OCI-LY7 (cell line): ENCODE measurements around the gene LRRC55. TPM values are rescaled to one million over a fixed set of nuclear protein-coding genes. Genes with fewer than 3 reads are reported as not detected.

Experiments used
- BruUV-seq: library from RNA; stranded (reverse); fragments of 400-500 nt; replicated peaks from 2 replicates; lab custom pipeline; 2021; lab: Mats Ljungman, UMichigan
- CTCF ChIA-PET: fragments of 300-600 bp; sonication (Branson Sonifier 250); formaldehyde crosslinking; loops from one replicate; lab custom pipeline; 2022; ENCODE audit warnings: antibody characterized with exemption; ENCODE audit not compliant: unreplicated experiment; lab: Charles Lee
- POLR2A ChIA-PET: fragments of 300-600 bp; sonication (Branson Sonifier 250); formaldehyde crosslinking; loops from one replicate; lab custom pipeline; 2022; ENCODE audit warnings: antibody characterized with exemption; lab: Charles Lee
- DNase-seq: peaks from one replicate; pipeline ENCODE4 v3.0.0-alpha.2; 2015; ENCODE audit warnings: low spot score
- H2AFZ ChIP-seq: fragments of 200-600 bp; sonication (generic), shearing (Covaris generic); 2 replicates; pipeline ENCODE4 v1.6.1; 2014; ENCODE audit warnings: mild to moderate bottlenecking, antibody characterized with exemption, low read length, moderate library complexity
- H3K27ac ChIP-seq: fragments of 200-600 bp; sonication (generic); 2 replicates; pipeline ENCODE4 v1.5.1; 2014; ENCODE audit warnings: mixed run types, low read depth, mild to moderate bottlenecking, moderate library complexity, low read length, inconsistent platforms; ENCODE audit not compliant: poor library complexity, severe bottlenecking
- H3K36me3 ChIP-seq: fragments of 200-600 bp; sonication (generic); 2 replicates; pipeline ENCODE4 v1.6.1; 2014; ENCODE audit warnings: mild to moderate bottlenecking, antibody characterized with exemption, low read length, moderate library complexity, mixed read lengths; ENCODE audit not compliant: insufficient read depth
- H3K4me1 ChIP-seq: fragments of 200-600 bp; sonication (generic); 2 replicates; pipeline ENCODE4 v1.5.1; 2014; ENCODE audit warnings: mild to moderate bottlenecking, low read length; ENCODE audit not compliant: insufficient read depth, poor library complexity, severe bottlenecking
- H3K4me2 ChIP-seq: fragments of 200-600 bp; sonication (generic); 2 replicates; pipeline ENCODE4 v1.6.1; 2014; ENCODE audit warnings: mild to moderate bottlenecking, low read length
- H3K4me3 ChIP-seq: fragments of 200-600 bp; sonication (generic); 2 replicates; pipeline ENCODE4 v1.5.1; 2014; ENCODE audit warnings: mild to moderate bottlenecking, low read depth, low read length; ENCODE audit not compliant: poor library complexity, severe bottlenecking
- H3K79me2 ChIP-seq: fragments of 200-600 bp; sonication (generic); 2 replicates; pipeline ENCODE4 v1.6.1; 2016; ENCODE audit warnings: low read depth, mild to moderate bottlenecking, low read length, moderate library complexity, mixed read lengths; ENCODE audit not compliant: insufficient read depth
- H3K9me2 ChIP-seq: fragments of 200-600 bp; sonication (generic); 2 replicates; pipeline ENCODE4 v1.6.1; 2016; ENCODE audit warnings: mild to moderate bottlenecking, low read length, mixed read lengths; ENCODE audit not compliant: insufficient read depth
- H3K9me3 ChIP-seq: fragments of 200-600 bp; sonication (generic); 2 replicates; pipeline ENCODE4 v1.6.1; 2014; ENCODE audit warnings: mild to moderate bottlenecking, mixed run types, low read length, mixed read lengths
- H4K20me1 ChIP-seq: fragments of 200-600 bp; sonication (generic); 2 replicates; pipeline ENCODE4 v1.6.1; 2014; ENCODE audit warnings: mild to moderate bottlenecking, antibody characterized with exemption, low read length, moderate library complexity, mixed read lengths; ENCODE audit not compliant: insufficient read depth
- CTCF ChIP-seq: fragments of 200-600 bp; sonication (generic); conservative IDR thresholded peaks from 2 replicates; pipeline ENCODE4 v1.5.1; 2014; ENCODE audit warnings: mild to moderate bottlenecking, antibody characterized with exemption, low read length, moderate library complexity, mixed read lengths
- EZH2phosphoT487 ChIP-seq: fragments of 200-600 bp; sonication (generic); IDR thresholded peaks from 2 replicates; pipeline ENCODE4 v1.6.1; 2018; ENCODE audit warnings: low read depth, borderline replicate concordance, mild to moderate bottlenecking, mixed run types, antibody characterized with exemption, low read length, moderate library complexity, mixed read lengths
- intact Hi-C: fragments of 100-400 bp; cut with micrococcal nuclease; formaldehyde crosslinking; loops from one replicate; pipeline ENCODE4 v1.10.0; 2022; ENCODE audit not compliant: unreplicated experiment
- total RNA-seq, 2 experiments: library from RNA; depleted of rRNA in 1 of 2; stranded (reverse); fragments of >200 nt in 1 of 2; shearing (Covaris generic) in 1 of 2; gene quantifications; 2 replicates each; pipeline ENCODE4 v1.2.3, GENCODE V29; 2014 to 2022

Gene LRRC55
- total RNA-seq, 2 experiments from 2014 or later = not detected

GRCh38 chr11:57217053-57217452 lies 35.3 kb downstream of the LRRC55 start:
- Histone ChIP-seq H4K20me1 (no peaks in the 10 kb centered on the region), H3K36me3 (no peaks in the 10 kb centered on the region), H3K4me2 (no peak overlapping the region), H2AFZ (no peak overlapping the region), H3K4me3 (no peak overlapping the region), H3K79me2 (no peaks in the 10 kb centered on the region), H3K9me3 (no peaks in the 10 kb centered on the region), H3K4me1 (no peaks in the 10 kb centered on the region), H3K27ac (no peak overlapping the region), H3K9me2 (no peaks in the 10 kb centered on the region)
- intact Hi-C loops = no loop called here
- BruUV-seq = no TSS peak
- ChIA-PET CTCF (no interaction called here), POLR2A (interaction anchor here (0.6 kb wide), 1 partner anchor 59 kb away, joined by 3 read pairs; no protein-coding TSS in a partner anchor)
- TF ChIP-seq EZH2phosphoT487 (no peak), CTCF (no peak)
- no peak for DNase-seq

DNA sequence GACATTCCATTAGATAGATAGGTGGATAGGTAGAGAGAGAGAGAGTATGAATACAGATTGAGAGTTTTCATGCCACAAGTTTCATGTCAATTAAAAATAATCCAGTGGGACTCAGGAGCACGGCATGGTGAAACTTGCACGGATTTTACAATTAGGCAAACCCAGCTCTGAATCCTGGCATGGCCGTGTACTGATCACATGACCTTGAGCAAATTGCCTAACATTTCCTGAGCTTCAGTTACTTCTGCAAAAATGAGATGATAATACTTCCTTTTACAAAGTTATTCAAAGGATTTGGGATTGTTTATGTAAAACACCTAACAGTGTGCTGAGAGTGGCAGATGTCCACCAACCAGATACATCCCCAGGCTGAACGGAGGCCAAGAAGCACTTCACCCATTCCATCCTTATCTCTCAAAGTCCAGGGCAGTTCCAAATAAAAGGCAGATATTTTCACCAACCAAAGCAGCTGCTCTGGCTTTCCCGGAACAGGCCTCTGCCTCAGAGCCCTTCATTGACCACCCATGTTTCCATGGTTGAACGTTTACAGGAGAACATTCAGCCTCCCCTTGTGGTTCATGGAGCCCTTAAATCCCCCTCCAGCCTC lies 37.4 kb downstream of the LRRC55 start:
- no peak overlapping the region for H3K4me2 ChIP-seq
- ChIA-PET CTCF (no interaction called here), POLR2A (no interaction called here)
- H3K9me3 ChIP-seq = no peaks in the 10 kb centered on the region
- no peak overlapping the region for H3K27ac ChIP-seq
- no peaks in the 10 kb centered on the region for H4K20me1 ChIP-seq
- intact Hi-C loops = no loop called here
- no peak overlapping the region for H2AFZ ChIP-seq
- no TSS peak for BruUV-seq
- H3K4me1 ChIP-seq = no peaks in the 10 kb centered on the region
- DNase-seq = no peak
- TF ChIP-seq EZH2phosphoT487 (no peak), CTCF (no peak)
- H3K79me2 ChIP-seq = no peaks in the 10 kb centered on the region
- no peak overlapping the region for H3K4me3 ChIP-seq
- H3K36me3 ChIP-seq = no peaks in the 10 kb centered on the region
- H3K9me2 ChIP-seq = no peaks in the 10 kb centered on the region

DNA sequence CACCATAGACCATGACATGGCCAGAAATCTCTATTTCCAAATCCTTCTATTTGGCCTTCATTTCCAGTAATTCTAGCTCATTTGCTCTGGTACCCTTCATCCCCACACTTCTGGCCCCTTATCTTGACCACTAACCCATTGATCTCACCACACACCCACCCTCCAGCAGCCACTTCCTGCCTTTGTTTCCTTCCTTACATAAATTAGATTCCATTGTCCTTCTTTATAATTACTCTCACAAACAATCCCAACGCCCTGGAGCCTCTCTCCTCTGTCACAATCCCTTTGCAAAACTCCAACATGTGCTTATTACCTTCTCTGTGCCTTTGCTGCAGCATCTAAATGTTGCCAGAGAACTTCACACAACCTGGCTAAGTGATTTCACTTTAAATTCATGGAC lies 40.5 kb downstream of the LRRC55 start:
- Histone ChIP-seq H3K4me2 (no peak overlapping the region), H3K27ac (no peak overlapping the region), H3K4me1 (no peaks in the 10 kb centered on the region), H3K4me3 (no peak overlapping the region), H4K20me1 (no peaks in the 10 kb centered on the region), H2AFZ (no peak overlapping the region), H3K9me3 (no peaks in the 10 kb centered on the region), H3K79me2 (no peaks in the 10 kb centered on the region), H3K36me3 (no peaks in the 10 kb centered on the region), H3K9me2 (no peaks in the 10 kb centered on the region)
- TF ChIP-seq CTCF (no peak), EZH2phosphoT487 (no peak)
- BruUV-seq = no TSS peak
- ChIA-PET CTCF (no interaction called here), POLR2A (no interaction called here)
- intact Hi-C loops = no loop called here
- DNase-seq = no peak
